Bronchial epithelial cell (primary cell): ENCODE data around the gene SEMA6A. TPM values are rescaled to one million over a fixed set of nuclear protein-coding genes. Genes with fewer than 3 reads are reported as not detected.

Source experiments
- DNase-seq: peaks from one replicate; pipeline ENCODE4 v3.0.0-alpha.2; 2010; ENCODE audit warnings: low read depth
- FAIRE-seq: peaks from 2 replicates; lab custom pipeline; 2011; peaks lifted over from hg19 to GRCh38; lab: Jason Lieb, UNC
- H3K27me3 ChIP-seq: 2 replicates; pipeline ENCODE4 v1.5.1; 2011; ENCODE audit warnings: low read length; ENCODE audit not compliant: control insufficient read depth, insufficient read depth
- H3K36me3 ChIP-seq: 2 replicates; pipeline ENCODE4 v1.5.1; 2011; ENCODE audit warnings: low read length; ENCODE audit not compliant: control insufficient read depth, insufficient read depth
- H3K4me3 ChIP-seq: 2 replicates; pipeline ENCODE4 v1.5.1; 2011; ENCODE audit warnings: mild to moderate bottlenecking, low read depth, low read length, control low read depth
- total RNA-seq: library from RNA; depleted of rRNA; stranded (reverse); fragments of >200 nt; gene quantifications from 2 replicates; pipeline ENCODE4 v1.2.1, GENCODE V29; 2014
- TF ChIP-seq, protein P1 (sequence below): IDR thresholded peaks from 2 replicates; pipeline ENCODE4 v1.5.1; 2011; ENCODE audit warnings: mild to moderate bottlenecking, moderate library complexity, low read length, control low read depth, inconsistent platforms; ENCODE audit not compliant: insufficient read depth, severe bottlenecking

SEMA6A gene
- total RNA-seq, 1 donor from 2014 or later: 0.53 TPM

DNA sequence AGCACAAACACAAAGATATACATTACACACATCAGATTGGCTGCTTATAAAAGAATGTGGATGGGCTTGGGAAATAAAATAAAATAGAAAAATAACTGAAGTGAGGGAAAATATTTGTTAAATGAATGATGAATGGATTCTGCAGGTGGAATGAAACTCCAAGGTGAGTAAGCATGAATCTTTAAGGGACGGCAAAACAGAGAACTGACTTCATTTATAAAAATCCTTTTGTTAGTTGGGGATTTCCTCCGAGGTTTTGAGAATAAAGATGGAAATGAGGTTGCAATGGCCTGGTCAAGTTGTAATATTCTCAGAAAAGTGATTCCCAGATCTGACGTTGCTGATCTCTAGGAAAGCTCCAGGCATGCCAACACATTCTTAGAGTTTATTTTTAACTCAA lies 20.9 kb upstream of the SEMA6A start:
- TF ChIP-seq, protein P1, sequence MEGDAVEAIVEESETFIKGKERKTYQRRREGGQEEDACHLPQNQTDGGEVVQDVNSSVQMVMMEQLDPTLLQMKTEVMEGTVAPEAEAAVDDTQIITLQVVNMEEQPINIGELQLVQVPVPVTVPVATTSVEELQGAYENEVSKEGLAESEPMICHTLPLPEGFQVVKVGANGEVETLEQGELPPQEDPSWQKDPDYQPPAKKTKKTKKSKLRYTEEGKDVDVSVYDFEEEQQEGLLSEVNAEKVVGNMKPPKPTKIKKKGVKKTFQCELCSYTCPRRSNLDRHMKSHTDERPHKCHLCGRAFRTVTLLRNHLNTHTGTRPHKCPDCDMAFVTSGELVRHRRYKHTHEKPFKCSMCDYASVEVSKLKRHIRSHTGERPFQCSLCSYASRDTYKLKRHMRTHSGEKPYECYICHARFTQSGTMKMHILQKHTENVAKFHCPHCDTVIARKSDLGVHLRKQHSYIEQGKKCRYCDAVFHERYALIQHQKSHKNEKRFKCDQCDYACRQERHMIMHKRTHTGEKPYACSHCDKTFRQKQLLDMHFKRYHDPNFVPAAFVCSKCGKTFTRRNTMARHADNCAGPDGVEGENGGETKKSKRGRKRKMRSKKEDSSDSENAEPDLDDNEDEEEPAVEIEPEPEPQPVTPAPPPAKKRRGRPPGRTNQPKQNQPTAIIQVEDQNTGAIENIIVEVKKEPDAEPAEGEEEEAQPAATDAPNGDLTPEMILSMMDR: no peak
- Histone ChIP-seq H3K27me3 (no peaks in the 10 kb centered on the region), H3K4me3 (no peak overlapping the region), H3K36me3 (no peaks in the 10 kb centered on the region)
- no peak for DNase-seq
- FAIRE-seq: no peak

DNA sequence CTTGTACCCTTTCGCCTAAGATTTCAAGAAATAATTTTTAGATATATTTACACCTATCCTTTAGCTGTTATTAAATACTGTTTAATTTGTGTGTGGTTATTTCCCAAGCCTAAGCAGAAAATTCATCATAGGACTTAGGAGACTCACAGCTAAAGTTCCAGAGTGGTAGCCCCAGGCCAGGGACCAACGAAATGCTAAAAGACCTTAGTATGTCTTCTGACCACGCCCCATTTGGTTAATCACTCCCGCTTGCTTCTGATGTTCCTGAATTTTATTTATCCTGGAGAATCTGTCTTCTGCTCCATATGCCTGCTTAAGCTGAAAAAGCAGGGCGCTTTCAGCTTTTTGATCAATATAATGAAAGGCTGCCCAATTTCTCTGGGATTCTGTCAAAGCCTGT lies 18.7 kb upstream of the SEMA6A start:
- DNase-seq: no peak
- no peaks in the 10 kb centered on the region for H3K27me3 ChIP-seq
- TF ChIP-seq, protein P1: no peak
- H3K4me3 ChIP-seq: no peak overlapping the region
- FAIRE-seq: no peak
- no peaks in the 10 kb centered on the region for H3K36me3 ChIP-seq

DNA sequence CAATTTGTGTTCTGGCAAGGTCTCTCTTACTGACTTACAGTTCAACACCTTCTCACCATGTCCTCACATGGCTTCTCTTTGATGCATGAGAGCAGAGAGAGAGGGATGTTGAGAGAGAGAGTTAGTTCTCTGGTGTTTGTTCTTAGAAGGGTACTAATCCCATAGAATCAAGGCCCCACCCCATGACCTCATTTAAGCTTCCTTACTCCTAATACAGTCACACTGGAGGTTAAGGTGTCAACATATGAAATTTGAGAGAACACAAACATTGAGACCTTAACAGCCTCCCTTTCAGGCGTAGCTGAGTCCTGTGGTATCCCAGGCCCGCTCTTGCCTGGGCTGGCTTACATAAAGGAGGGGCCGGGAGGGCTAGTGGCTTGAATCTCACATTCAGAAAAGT lies 10.6 kb upstream of the SEMA6A start:
- Histone ChIP-seq H3K27me3 (no peaks in the 10 kb centered on the region), H3K4me3 (no peak overlapping the region), H3K36me3 (no peaks in the 10 kb centered on the region)
- no peak for FAIRE-seq
- peak; percentile 82 for DNase-seq
- TF ChIP-seq, protein P1: no peak

DNA sequence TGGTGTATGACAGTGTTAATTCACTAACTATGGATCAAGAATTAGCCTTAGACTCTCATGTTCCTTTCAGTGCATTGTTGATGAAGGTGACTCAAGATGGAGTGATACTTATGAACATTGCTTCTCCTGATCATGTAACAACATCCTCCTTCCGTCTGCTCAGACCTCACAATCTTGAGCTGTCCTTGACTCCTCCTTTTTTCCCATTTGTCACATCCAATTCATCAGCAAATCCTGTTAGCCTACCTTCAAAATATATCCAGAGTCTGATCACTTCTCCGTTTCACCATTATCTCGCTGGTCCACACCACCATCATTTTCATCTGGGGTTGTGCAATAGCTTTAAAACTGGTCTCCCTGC lies 9.2 kb upstream of the SEMA6A start:
- no peak overlapping the region for H3K4me3 ChIP-seq
- H3K27me3 ChIP-seq: no peaks in the 10 kb centered on the region
- DNase-seq (peak; percentile 78), FAIRE-seq (no peak)
- TF ChIP-seq, protein P1: no peak
- no peaks in the 10 kb centered on the region for H3K36me3 ChIP-seq

DNA sequence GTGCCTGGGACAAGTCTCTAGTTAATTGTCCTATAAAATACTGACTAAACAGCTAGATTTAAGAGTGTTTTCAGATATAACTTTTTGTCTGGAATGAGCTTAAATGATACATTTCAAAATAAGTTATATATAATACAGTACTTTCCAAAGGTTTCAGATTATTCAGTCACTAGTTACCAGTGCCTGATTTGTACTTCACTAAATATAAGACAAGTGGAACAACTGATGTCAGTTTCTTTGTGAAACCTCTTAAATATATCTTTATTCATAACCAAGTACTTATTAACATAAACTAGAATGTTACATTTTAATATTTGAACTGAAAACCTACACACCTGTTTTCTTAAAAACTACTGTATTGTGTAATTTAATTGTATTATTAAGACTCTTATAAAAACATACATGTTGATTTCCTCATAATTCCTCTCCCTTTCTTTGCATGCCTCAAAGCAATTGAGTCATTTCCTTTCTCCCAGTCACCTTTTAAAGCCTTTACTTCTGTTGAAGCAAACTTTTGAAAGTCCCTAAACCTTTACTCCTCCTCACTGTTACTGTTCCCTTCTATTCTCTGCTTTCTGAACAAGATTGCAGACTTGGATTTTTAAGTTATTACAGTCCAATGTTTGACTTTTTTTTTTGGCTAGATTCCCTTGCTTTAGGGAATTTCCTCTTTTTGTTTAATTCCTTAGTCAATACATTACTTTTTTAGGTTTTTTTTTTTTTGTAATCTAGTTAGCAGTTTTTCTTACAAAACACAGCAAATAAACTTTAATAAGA lies 8.7 kb upstream of the SEMA6A start:
- H3K27me3 ChIP-seq: no peaks in the 10 kb centered on the region
- H3K36me3 ChIP-seq: no peaks in the 10 kb centered on the region
- TF ChIP-seq, protein P1: no peak
- no peak for FAIRE-seq
- DNase-seq: peak; percentile 92
- H3K4me3 ChIP-seq: no peak overlapping the region

DNA sequence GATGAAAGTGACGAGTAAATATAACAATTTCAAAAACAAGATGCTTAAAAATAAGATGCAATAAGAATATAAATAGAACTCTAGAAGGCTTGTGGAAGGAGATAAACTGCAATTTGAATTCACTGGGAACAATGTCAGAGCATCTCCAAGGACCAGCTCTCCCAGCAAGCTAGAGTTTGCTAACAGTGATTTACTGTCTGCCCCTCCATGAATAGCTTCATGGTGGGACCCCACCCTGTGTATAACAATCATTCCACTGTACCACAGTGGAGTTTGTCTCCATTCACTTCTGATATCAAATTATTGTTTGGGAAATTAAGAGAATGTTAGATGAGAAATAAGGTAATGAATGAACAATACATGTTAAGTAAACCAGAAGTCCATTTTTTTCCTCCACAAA lies 7.3 kb upstream of the SEMA6A start:
- TF ChIP-seq, protein P1: no peak
- DNase-seq (no peak), FAIRE-seq (no peak)
- H3K36me3 ChIP-seq: no peaks in the 10 kb centered on the region
- H3K4me3 ChIP-seq: no peak overlapping the region
- H3K27me3 ChIP-seq: no peaks in the 10 kb centered on the region
